HG03442 (cell line): ENCODE measurements around the gene C2CD2.

Experiments
- ATAC-seq: cut with Tn5 transposase; IDR thresholded peaks from one replicate; pipeline ENCODE4 v1.9.1; 2021; ENCODE audit warnings: mild to moderate bottlenecking, moderate library complexity; ENCODE audit not compliant: unreplicated experiment

The C2CD2 gene

GRCh38 chr21:41933313-41934079, 20.3 kb downstream of the C2CD2 start:
- no peak for ATAC-seq

DNA sequence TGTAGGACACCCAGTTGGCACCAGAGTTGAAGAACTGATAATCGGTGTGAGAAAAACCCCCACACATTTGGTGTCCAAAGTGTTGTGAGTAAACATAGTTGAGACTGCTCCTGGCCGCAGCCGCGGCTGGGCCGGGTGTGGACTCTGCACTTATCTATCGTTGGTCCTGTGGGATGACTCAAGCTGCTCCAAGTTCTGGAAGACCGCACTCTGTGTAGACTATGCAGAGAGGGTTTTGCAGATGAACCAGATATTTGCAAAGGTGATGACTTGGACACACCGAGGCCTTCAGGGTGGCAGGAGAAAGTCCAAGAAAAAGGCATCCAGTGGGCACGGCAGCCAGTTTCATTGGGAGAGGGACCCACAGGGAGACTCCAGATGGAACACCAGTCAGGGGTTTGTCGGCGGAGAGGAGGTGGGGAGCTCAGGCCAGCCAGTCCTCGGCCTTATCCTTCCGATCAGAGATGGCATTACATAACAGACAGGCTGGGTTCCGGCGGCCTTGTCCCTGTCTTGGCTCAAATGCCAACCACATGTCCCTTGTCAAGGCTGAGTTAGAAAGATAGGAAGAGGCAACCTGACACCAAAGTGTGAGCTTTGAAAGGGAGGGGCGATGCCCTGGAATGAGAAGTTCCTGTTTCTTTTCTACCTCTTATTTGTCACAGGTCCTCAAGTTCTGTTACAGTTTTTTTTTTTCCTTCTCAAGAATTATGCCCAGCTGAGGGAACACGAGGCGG, 21.1 kb downstream of the C2CD2 start:
- ATAC-seq, result no peak

- no peak for ATAC-seq
Observed at GRCh38 chr21:41932191-41932575, 21.6 kb downstream of the C2CD2 start.

DNA sequence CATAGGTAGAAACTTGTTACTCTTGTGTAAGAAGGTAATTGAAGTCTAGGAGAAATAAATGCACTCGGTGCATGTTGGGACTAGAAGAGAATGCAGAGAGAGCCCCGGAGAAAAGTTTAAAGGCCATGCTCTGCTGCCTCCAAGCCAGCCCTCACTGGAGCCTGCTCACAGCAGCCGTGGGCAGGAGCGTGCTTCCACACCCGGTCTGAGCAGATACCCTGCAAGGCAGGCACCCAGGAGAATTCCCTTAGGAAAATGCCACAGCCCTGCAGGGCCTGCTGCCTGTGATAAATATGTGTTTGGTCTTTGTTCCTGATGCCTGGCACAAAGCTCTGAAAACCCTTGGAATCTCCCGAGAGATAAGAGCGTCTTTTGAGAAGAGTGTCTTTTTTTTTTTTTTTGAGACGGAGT, 22.8 kb downstream of the C2CD2 start:
- no peak for ATAC-seq

DNA sequence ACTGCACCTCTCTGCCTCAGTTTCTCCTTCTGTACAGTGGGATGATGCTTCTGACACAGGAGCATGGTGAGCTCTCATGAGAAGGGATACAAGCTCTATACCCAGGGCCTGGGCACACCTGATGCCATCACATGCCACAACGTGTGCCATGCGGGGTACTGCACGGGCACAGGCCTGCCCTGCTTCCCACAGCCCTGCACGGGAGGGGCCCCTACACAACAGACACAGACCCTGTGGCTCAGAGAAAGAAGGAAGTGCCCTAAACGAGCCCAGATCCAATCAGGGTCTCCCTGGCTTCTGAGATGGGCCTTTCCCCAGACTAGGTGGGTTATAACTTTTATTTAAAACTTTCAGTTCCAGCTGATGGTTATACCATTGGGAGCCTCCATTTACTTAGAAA, 24.6 kb downstream of the C2CD2 start:
- ATAC-seq, result no peak

DNA sequence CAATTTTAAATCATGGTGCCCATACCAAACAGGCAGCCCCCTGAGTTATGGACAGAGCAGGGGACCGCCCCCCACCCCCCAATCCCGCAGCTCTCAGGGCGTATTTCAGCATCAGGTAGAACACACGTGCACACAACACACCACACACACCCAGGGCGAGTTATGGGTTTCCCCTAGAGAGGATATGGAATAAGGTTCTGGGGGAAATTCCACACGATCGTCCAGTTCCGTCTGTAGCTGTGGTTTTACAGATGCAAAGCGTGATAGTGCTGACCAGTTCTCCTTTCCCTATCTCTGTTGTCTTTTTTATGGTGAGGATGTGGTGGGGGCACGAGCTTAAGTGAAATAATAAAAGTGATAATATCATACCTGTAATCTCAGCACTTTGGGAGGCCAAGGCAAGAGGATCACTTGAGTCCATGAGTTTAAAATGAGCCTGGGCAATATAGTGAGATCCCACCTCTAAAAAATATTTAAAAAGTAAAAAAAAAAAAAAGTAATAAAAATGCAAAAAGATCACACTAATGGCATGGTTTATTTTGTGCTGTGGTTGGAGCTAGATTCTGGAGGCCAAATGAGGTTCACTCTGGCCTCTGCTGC, 25.1 kb downstream of the C2CD2 start:
- ATAC-seq, result no peak

GRCh38 chr21:41927727-41928409, 25.9 kb downstream of the C2CD2 start:
- no peak for ATAC-seq

DNA sequence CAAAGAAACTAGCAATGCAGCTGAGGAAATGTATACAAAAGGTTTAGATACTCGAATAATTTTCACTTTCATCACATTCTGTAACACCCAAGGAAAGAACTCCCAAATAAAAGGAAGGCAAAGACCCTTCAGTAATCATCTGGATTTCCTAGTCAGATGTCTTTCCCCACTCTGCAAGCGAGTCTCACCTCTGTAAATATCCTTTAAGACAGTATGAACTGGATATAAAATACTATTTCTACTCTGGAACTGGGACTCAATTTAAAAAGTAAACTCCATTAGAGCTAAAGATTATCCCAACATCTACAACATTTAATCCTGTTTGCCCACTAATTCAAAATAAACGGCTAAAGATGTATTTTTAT, 27.0 kb downstream of the C2CD2 start:
- ATAC-seq, result no peak

DNA sequence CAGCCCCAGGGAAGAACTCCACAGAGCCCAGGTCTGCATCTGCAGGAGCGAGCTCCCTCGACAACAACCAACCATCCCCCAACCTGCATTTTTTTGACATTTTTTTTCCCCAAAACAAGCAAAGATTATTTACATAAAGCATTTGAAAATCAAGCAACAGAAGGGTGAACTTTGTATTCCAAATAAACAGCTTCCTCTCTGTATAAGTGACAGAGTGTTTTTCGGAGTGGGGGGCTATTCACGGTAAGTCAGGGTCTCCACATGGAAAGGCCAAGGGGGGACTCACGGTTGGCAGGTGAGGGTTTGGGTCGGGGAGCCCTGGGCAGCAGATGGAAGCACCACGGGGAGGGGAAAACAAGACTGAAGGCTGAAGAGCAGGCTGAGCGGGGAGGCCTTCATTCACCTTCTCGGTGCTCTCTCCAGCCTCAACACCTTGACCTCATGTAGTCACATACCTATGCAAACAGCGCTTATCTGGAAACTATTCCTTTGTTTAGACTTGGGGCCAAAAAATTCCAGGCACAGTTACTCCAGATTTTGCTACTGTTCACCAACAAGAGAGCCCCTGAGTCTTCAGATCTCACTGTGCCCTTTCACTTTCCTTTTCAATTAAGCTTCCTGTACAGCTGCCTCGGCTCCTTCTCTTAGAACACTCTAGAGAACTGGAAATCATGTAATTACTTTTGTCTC, 27.6 kb downstream of the C2CD2 start:
- ATAC-seq, result peak; percentile 42

DNA sequence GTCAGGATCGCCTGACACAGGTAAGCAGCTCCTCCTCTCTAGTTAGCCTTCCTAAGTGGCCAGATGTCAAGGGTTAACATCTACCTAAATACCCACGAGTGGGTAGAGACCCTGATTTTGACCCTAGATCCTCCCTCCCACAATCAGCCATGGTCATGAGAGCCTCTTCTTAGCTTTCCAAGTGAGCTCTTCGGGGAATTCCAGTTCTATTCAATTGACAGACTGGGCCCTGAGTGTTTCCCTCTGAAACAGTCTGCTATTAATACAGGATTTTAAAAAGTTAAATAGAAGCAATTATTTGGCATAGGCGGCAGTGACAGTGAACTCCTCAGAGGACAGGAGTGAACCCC, 28.1 kb downstream of the C2CD2 start:
- no peak for ATAC-seq

GRCh38 chr21:41924368-41924754, 29.5 kb downstream of the C2CD2 start:
- no peak for ATAC-seq

- no peak for ATAC-seq
Observed at GRCh38 chr21:41923631-41924367, 30.0 kb downstream of the C2CD2 start.

DNA sequence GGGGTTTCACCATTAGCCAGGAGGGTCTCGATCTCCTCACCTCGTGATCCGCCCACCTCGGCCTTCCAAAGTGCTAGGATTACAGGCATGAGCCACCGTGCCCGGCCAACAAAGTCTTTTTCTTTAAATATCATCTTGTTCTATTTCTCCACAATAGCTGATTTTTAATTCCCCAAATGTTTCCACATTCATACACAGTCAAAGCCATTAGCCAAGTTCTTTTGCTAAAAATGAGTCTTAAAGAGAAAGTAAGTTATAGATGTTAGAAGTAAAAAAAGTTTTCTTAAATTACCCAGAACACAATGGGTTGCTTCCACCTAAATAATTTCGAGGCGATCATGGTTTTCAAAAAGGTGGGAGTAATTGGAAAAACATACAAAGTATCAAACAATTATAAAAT, 30.6 kb downstream of the C2CD2 start:
- ATAC-seq, result no peak

GRCh38 chr21:41921021-41921420, 32.8 kb downstream of the C2CD2 start:
- ATAC-seq, result no peak

GRCh38 chr21:41920476-41920875, 33.3 kb downstream of the C2CD2 start:
- ATAC-seq, result no peak

DNA sequence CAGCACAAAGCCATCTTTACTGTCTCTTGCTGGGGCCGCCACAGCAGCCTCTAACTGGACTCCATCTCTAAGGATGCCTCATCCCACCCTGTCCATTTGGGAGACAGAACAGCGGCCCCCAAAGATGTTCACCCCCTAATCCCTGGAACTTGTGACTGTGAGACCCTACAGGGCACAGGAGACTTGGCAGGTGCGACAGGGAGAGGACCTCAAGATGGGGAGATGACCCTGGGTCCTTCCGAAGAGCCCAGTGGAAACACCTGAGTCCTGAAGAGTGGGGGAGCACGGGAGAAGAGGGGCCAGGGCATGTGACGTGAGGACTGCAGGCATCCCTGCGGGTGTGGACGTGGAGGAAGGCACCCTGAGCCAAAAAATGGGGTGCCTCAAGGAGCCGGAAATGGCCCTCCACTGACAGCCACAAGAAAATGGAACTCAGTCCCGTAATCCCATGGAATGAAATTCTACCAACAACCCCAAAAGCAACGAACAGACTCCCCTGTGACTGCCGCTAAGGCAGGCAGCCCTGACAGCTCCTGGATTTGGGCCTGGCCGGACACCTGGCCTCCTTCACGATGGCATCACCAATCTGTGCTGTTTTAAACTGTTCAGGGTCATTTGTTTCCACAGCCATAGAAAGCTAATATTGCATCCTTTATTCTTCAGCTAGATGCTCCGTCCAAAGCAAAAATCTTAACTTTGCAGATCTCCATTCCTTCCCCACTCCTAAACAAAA, 34.0 kb downstream of the C2CD2 start:
- no peak for ATAC-seq

DNA sequence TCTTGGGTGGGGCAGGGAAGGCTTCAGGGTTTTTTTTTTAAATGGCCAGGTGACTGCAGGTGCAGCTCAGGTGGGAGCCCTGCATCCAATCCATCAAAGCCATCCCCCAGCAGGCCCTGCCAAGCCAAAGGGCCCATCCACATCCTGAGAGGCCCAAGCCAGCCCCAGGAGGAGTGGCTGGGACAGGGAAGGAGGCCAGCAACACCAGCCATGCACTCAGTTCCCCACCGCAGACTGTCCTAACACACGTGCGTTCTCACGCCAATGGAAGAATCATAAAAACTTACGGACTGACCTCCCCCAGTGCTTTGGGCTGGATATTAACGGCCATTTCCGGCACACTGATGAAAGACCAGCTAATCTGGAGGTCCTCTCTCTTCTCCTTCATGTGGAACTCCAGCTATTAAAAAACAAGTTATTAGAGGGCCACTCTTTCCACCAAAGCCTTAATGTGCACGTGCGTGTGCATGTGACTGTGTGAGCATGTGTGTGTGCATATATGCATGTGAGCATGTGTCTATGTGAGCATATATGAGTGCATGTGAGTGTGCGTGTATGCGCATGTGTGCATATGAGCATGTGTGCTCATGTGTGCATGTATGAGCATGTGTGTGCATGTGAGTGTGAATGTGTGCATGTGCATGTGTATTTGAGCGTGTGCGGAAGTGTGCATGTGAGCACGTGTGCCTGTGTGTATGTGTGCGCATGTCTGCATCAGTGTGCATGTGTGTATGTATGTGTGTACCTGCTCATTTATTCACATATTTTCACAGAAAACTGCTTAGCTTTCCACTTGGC, 35.1 kb downstream of the C2CD2 start:
- ATAC-seq, result no peak

- ATAC-seq, result no peak
Observed at GRCh38 chr21:41917531-41917930, 36.3 kb downstream of the C2CD2 start.

- ATAC-seq, result no peak
Observed at GRCh38 chr21:41916888-41917433, 36.9 kb downstream of the C2CD2 start.
